ENCODE data around the gene RASSF8.

The RASSF8 gene

GRCh38 chr12:25957793-25958427 lies 572 bp upstream of the RASSF8 start:
- Histone ChIP-seq H3K27ac (peak overlapping the region; percentile 98), H3K27me3 (replicated peaks) (no peaks in the 10 kb centered on the region), H3K36me3 (replicated peaks) (no peaks in the 10 kb centered on the region), H3K4me3 (ENCODE audit: low read depth, low read length) (peak overlapping the region; percentile 61)
- no peak for TF ChIP-seq CTCF (IDR thresholded peaks at IDR 0.05; ENCODE audit: low read depth, low read length, missing control alignments)
- in situ Hi-C loops (cut with HindIII; ENCODE audit: low pct_ligation_motif_present, low sequenced_read_pairs) = no loop called here
- DNase-seq = peak; percentile 71

GRCh38 chr12:25959071-25959961 lies 834 bp downstream of the RASSF8 start:
- TF ChIP-seq CTCF (IDR thresholded peaks at IDR 0.05; ENCODE audit: low read depth, low read length, missing control alignments) = peak; percentile 35
- in situ Hi-C loops (cut with HindIII; ENCODE audit: low pct_ligation_motif_present, low sequenced_read_pairs) = no loop called here

GRCh38 chr12:25960143-25960542 lies 1.7 kb downstream of the RASSF8 start:
- Histone ChIP-seq H3K27me3 (replicated peaks) (no peaks in the 10 kb centered on the region), H3K27ac (peak overlapping the region; percentile 98), H3K4me3 (ENCODE audit: low read depth, low read length) (peak overlapping the region; percentile 74), H3K36me3 (replicated peaks) (no peaks in the 10 kb centered on the region)
- TF ChIP-seq CTCF (IDR thresholded peaks at IDR 0.05; ENCODE audit: low read depth, low read length, missing control alignments) = peak; percentile 54
- in situ Hi-C loops (cut with HindIII; ENCODE audit: low pct_ligation_motif_present, low sequenced_read_pairs) = no loop called here
- no peak for DNase-seq

More at GRCh38 chr12:25959071-25959961, 834 bp downstream of the RASSF8 start:
- H3K27ac ChIP-seq = peak overlapping the region; percentile 98
- no peaks in the 10 kb centered on the region for H3K27me3 ChIP-seq (replicated peaks)
- H3K4me3 ChIP-seq (ENCODE audit: low read depth, low read length) = peak overlapping the region; percentile 74
- peak; percentile 80 for DNase-seq
- no peaks in the 10 kb centered on the region for H3K36me3 ChIP-seq (replicated peaks)

GRCh38 chr12:25960961-25961360 lies 2.5 kb downstream of the RASSF8 start:
- no peak for DNase-seq
- H3K27me3 ChIP-seq (replicated peaks) = no peaks in the 10 kb centered on the region
- no peak for TF ChIP-seq CTCF (IDR thresholded peaks at IDR 0.05; ENCODE audit: low read depth, low read length, missing control alignments)
- no peaks in the 10 kb centered on the region for H3K36me3 ChIP-seq (replicated peaks)
- H3K4me3 ChIP-seq (ENCODE audit: low read depth, low read length) = peak overlapping the region; percentile 74
- in situ Hi-C loops (cut with HindIII; ENCODE audit: low pct_ligation_motif_present, low sequenced_read_pairs) = no loop called here
- H3K27ac ChIP-seq = no peak overlapping the region

- TF ChIP-seq CTCF (IDR thresholded peaks at IDR 0.05; ENCODE audit: low read depth, low read length, missing control alignments) = no peak
- Histone ChIP-seq H3K27me3 (replicated peaks) (no peaks in the 10 kb centered on the region), H3K4me3 (ENCODE audit: low read depth, low read length) (no peak overlapping the region), H3K36me3 (replicated peaks) (no peaks in the 10 kb centered on the region), H3K27ac (no peak overlapping the region)
- no peak for DNase-seq
- in situ Hi-C loops (cut with HindIII; ENCODE audit: low pct_ligation_motif_present, low sequenced_read_pairs) = no loop called here
These were observed 4.5 kb downstream of the RASSF8 start for GRCh38 chr12:25962932-25963525.

All from brain microvascular endothelial cell (primary cell).